Measurements from ENCODE around the gene KIAA0586.
"Not testable (repeated sequence)": the region's sequence is repeated elsewhere in the genome, so short reads cannot be mapped to it uniquely, and the experiment has no call there.

Gene KIAA0586

DNA sequence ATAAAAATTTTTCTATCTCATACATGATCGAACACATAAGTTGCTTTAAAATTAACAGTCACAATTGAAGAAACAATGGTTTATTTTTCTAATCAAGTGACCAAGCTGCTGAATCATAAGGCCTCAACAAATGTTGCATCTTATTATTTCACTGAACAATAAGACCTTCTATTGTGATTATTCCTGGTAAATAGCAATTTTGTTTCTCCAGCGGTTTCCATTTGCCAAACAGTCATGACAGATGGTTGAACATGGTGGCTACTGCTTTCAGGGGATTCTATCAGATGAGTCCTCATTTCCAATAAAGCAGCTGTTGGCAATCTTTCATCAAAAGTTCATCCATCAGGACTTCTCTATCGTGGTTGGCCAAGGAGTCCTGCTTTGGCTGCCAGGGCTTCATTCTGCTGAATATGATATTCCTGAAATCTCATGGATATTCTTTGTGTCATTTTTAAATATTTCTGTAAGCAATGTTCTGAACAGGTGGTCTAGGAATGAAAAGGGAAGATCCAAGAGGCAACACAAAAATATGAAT is 18.8 kb upstream of the KIAA0586 start:
- no peak overlapping the region for H3K18ac ChIP-seq (ENCODE audit: low read length)
- no peak overlapping the region for H3K23ac ChIP-seq (ENCODE audit: low read length)
- no peak overlapping the region for H4K8ac ChIP-seq (ENCODE audit: low read depth, low read length)
- H3K14ac ChIP-seq (ENCODE audit: low read length), result no peak overlapping the region
- no CpG with 5 or more reads among the region's 3 CpGs for WGBS (ENCODE audit: extremely low coverage, insufficient coverage, insufficient read length)
- no peak overlapping the region for H2BK12ac ChIP-seq (ENCODE audit: low read length)
- H3K4me2 ChIP-seq (ENCODE audit: low read length), result no peak overlapping the region
- H2AFZ ChIP-seq (ENCODE audit: insufficient read depth, low read length, poor library complexity), result no peak overlapping the region
- H4K91ac ChIP-seq (ENCODE audit: low read depth, low read length), result no peak overlapping the region
- no peak overlapping the region for H3K9ac ChIP-seq (ENCODE audit: low read length)
- no peak overlapping the region for H3K4ac ChIP-seq (ENCODE audit: low read depth, low read length)
- H3K9me3 ChIP-seq (ENCODE audit: insufficient read depth, low read depth, low read length), result no peaks in the 10 kb centered on the region
- H4K12ac ChIP-seq (ENCODE audit: low read depth, low read length), result no peak overlapping the region
- peaks cover 13 to 14% of the 10 kb centered on the region in 2 experiments for H3K36me3 ChIP-seq (ENCODE audit: control insufficient read depth in 1 of 2, insufficient read depth in 2 of 2, low read length in 2 of 2)
- no peaks in the 10 kb centered on the region for H3K79me1 ChIP-seq (ENCODE audit: low read length)
- no peak overlapping the region for H2AK5ac ChIP-seq (ENCODE audit: low read length)
- H3K4me3 ChIP-seq (ENCODE audit: low read depth, low read length), result no peak overlapping the region
- H3K27ac ChIP-seq (ENCODE audit: low read depth, low read length), result no peak overlapping the region
- no peak for DNase-seq
- no peaks in the 10 kb centered on the region for H3K79me2 ChIP-seq (ENCODE audit: control insufficient read depth, insufficient read depth, low read length, poor library complexity)
- H3K4me1 ChIP-seq (ENCODE audit: control insufficient read depth in 1 of 2, insufficient read depth in 2 of 2, low read length in 2 of 2), result no peaks in the 10 kb centered on the region
- H2BK120ac ChIP-seq (ENCODE audit: insufficient read depth, low read length, poor library complexity), result no peak overlapping the region
- H3K27me3 ChIP-seq (ENCODE audit: insufficient read depth, low read length), result no peaks in the 10 kb centered on the region
- no peak overlapping the region for H2BK5ac ChIP-seq (ENCODE audit: low read depth, low read length, poor library complexity)

DNA sequence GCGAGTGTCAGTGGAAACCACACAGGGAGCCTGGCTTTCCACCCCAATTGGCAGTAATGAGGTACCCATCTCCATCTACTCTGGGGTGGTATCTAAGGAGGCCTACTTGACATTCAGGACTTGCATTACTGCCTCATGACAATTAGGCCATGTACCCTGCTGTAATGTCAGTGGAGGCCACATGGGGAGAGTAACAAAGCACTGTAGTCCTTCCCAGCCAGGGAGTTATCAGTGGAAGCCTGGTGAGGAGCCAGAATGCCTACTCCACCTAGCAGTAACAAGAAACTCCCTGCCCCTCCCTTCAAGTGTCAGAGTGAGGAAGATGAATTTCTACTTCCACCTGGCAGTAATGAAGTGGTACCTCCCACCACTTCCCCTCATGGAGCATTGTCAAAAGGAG is 12.7 kb upstream of the KIAA0586 start:
- H2BK5ac ChIP-seq (ENCODE audit: low read depth, low read length, poor library complexity), result no peak overlapping the region
- no peak overlapping the region for H3K4me2 ChIP-seq (ENCODE audit: low read length)
- no peak overlapping the region for H3K9ac ChIP-seq (ENCODE audit: low read length)
- H4K8ac ChIP-seq (ENCODE audit: low read depth, low read length), result no peak overlapping the region
- no peak for DNase-seq
- H4K91ac ChIP-seq (ENCODE audit: low read depth, low read length), result no peak overlapping the region
- H3K4ac ChIP-seq (ENCODE audit: low read depth, low read length), result no peak overlapping the region
- H3K27me3 ChIP-seq (ENCODE audit: insufficient read depth, low read length), result no peaks in the 10 kb centered on the region
- no peak overlapping the region for H2AFZ ChIP-seq (ENCODE audit: insufficient read depth, low read length, poor library complexity)
- no peaks in the 10 kb centered on the region for H3K79me1 ChIP-seq (ENCODE audit: low read length)
- H3K4me3 ChIP-seq (ENCODE audit: low read depth, low read length), result no peak overlapping the region
- no peak overlapping the region for H2BK120ac ChIP-seq (ENCODE audit: insufficient read depth, low read length, poor library complexity)
- H3K9me3 ChIP-seq (ENCODE audit: insufficient read depth, low read depth, low read length), result no peaks in the 10 kb centered on the region
- no peaks in the 10 kb centered on the region for H3K79me2 ChIP-seq (ENCODE audit: control insufficient read depth, insufficient read depth, low read length, poor library complexity)
- H2BK12ac ChIP-seq (ENCODE audit: low read length), result no peak overlapping the region
- H3K27ac ChIP-seq (ENCODE audit: low read depth, low read length), result no peak overlapping the region
- WGBS (ENCODE audit: extremely low coverage, insufficient coverage, insufficient read length), result no CpG with 5 or more reads among the region's 1 CpG
- peaks cover 22 to 23% of the 10 kb centered on the region in 2 experiments for H3K36me3 ChIP-seq (ENCODE audit: control insufficient read depth in 1 of 2, insufficient read depth in 2 of 2, low read length in 2 of 2)
- H3K23ac ChIP-seq (ENCODE audit: low read length), result no peak overlapping the region
- no peak overlapping the region for H3K14ac ChIP-seq (ENCODE audit: low read length)
- H3K18ac ChIP-seq (ENCODE audit: low read length), result no peak overlapping the region
- H2AK5ac ChIP-seq (ENCODE audit: low read length), result no peak overlapping the region
- H3K4me1 ChIP-seq (ENCODE audit: control insufficient read depth in 1 of 2, insufficient read depth in 2 of 2, low read length in 2 of 2), result no peaks in the 10 kb centered on the region
- H4K12ac ChIP-seq (ENCODE audit: low read depth, low read length), result no peak overlapping the region

- Histone ChIP-seq H3K36me3 (ENCODE audit: control insufficient read depth in 1 of 2, insufficient read depth in 2 of 2, low read length in 2 of 2) (peaks cover 18 to 22% of the 10 kb centered on the region in 2 experiments), H3K18ac (ENCODE audit: low read length) (no peak overlapping the region), H3K9ac (ENCODE audit: low read length) (no peak overlapping the region), H2BK120ac (ENCODE audit: insufficient read depth, low read length, poor library complexity) (no peak overlapping the region), H3K4me2 (ENCODE audit: low read length) (no peak overlapping the region), H4K91ac (ENCODE audit: low read depth, low read length) (no peak overlapping the region), H2BK5ac (ENCODE audit: low read depth, low read length, poor library complexity) (no peak overlapping the region), H3K27ac (ENCODE audit: low read depth, low read length) (no peak overlapping the region), H2BK12ac (ENCODE audit: low read length) (no peak overlapping the region), H3K4ac (ENCODE audit: low read depth, low read length) (no peak overlapping the region), H3K23ac (ENCODE audit: low read length) (no peak overlapping the region), H4K8ac (ENCODE audit: low read depth, low read length) (no peak overlapping the region), H3K9me3 (ENCODE audit: insufficient read depth, low read depth, low read length) (no peaks in the 10 kb centered on the region), H4K12ac (ENCODE audit: low read depth, low read length) (no peak overlapping the region), H3K14ac (ENCODE audit: low read length) (no peak overlapping the region), H2AK5ac (ENCODE audit: low read length) (no peak overlapping the region), H3K27me3 (ENCODE audit: insufficient read depth, low read length) (no peaks in the 10 kb centered on the region), H3K79me2 (ENCODE audit: control insufficient read depth, insufficient read depth, low read length, poor library complexity) (no peaks in the 10 kb centered on the region), H3K4me3 (ENCODE audit: low read depth, low read length) (no peak overlapping the region), H2AFZ (ENCODE audit: insufficient read depth, low read length, poor library complexity) (no peak overlapping the region), H3K4me1 (ENCODE audit: control insufficient read depth in 1 of 2, insufficient read depth in 2 of 2, low read length in 2 of 2) (no peaks in the 10 kb centered on the region), H3K79me1 (ENCODE audit: low read length) (no peaks in the 10 kb centered on the region)
- WGBS (ENCODE audit: extremely low coverage, insufficient coverage, insufficient read length), result no CpG with 5 or more reads among the region's 10 CpGs
- no peak for DNase-seq
These were observed 11.6 kb upstream of the KIAA0586 start for GRCh38 chr14:58415636-58416547.

DNA sequence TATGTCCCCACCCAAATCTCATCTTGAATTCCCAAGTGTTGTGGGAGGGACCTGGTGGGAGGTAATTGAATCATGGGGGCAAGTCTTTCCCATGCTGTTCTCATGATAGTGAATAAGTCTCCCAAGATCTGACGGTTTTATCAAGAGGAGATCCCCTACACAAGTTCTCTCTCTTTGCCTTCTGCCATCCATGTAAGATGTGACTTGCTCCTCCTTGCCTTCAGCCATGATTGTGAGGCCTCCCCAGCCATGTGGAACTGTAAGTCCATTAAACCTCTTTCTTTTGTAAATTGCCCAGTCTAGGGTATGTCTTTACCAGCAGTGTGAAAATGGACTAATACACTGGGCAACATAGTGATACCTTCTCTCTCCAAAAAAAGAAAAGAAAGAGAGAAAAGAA is 10.6 kb upstream of the KIAA0586 start:
- not testable (repeated sequence) for H2BK5ac ChIP-seq (ENCODE audit: low read depth, low read length, poor library complexity); H3K79me2 ChIP-seq (ENCODE audit: control insufficient read depth, insufficient read depth, low read length, poor library complexity); H3K27ac ChIP-seq (ENCODE audit: low read depth, low read length); H2BK120ac ChIP-seq (ENCODE audit: insufficient read depth, low read length, poor library complexity); H3K14ac ChIP-seq (ENCODE audit: low read length); H3K4me2 ChIP-seq (ENCODE audit: low read length); H3K4me1 ChIP-seq (ENCODE audit: control insufficient read depth in 1 of 2, insufficient read depth in 2 of 2, low read length in 2 of 2); H3K4ac ChIP-seq (ENCODE audit: low read depth, low read length); H2AFZ ChIP-seq (ENCODE audit: insufficient read depth, low read length, poor library complexity); H4K12ac ChIP-seq (ENCODE audit: low read depth, low read length); DNase-seq; H2AK5ac ChIP-seq (ENCODE audit: low read length); H2BK12ac ChIP-seq (ENCODE audit: low read length); H3K27me3 ChIP-seq (ENCODE audit: insufficient read depth, low read length); H3K18ac ChIP-seq (ENCODE audit: low read length); H3K4me3 ChIP-seq (ENCODE audit: low read depth, low read length); H3K9me3 ChIP-seq (ENCODE audit: insufficient read depth, low read depth, low read length); H3K79me1 ChIP-seq (ENCODE audit: low read length); H3K9ac ChIP-seq (ENCODE audit: low read length); H4K91ac ChIP-seq (ENCODE audit: low read depth, low read length); H3K23ac ChIP-seq (ENCODE audit: low read length); H4K8ac ChIP-seq (ENCODE audit: low read depth, low read length)
- H3K36me3 ChIP-seq (ENCODE audit: control insufficient read depth in 1 of 2, insufficient read depth in 2 of 2, low read length in 2 of 2), result peaks cover 15 to 18% of the 10 kb centered on the region in 2 experiments
- no CpG with 5 or more reads among the region's 1 CpG for WGBS (ENCODE audit: extremely low coverage, insufficient coverage, insufficient read length)
